Astrocyte (in vitro differentiated cells and primary cell): ENCODE measurements around the gene GMDS.

Experiments used
- EZH2 ChIP-seq: IDR thresholded peaks from 2 replicates; pipeline ENCODE4 v1.6.1; 2012; ENCODE audit warnings: mild to moderate bottlenecking, low read length, inconsistent platforms; ENCODE audit not compliant: insufficient read depth
- TF ChIP-seq, protein P1 (sequence below): IDR thresholded peaks from 2 replicates; pipeline ENCODE4 v1.5.1; 2011; ENCODE audit warnings: low read depth, mild to moderate bottlenecking, inconsistent platforms, low read length, moderate library complexity; ENCODE audit not compliant: insufficient read depth

DNA sequence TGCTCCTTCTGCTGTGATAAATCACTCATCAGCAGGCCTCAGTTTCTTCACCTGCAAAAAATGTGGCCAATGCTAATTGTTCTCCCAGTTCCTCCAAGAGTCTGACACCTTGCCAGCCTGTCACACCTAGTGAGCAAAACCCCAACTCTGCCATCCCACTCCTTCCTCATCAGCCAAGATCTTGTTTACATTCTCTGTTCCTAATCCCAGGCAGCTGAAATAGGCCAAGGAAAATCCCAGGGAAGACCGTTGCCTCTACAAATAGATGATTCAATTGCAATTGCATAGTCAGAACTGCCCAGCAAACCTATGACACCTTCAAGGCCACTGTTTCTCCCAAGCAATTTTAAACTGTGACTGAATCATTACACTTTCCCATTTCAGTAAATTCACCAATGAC is 78.7 kb downstream of the GMDS start:
- TF ChIP-seq, protein P1, sequence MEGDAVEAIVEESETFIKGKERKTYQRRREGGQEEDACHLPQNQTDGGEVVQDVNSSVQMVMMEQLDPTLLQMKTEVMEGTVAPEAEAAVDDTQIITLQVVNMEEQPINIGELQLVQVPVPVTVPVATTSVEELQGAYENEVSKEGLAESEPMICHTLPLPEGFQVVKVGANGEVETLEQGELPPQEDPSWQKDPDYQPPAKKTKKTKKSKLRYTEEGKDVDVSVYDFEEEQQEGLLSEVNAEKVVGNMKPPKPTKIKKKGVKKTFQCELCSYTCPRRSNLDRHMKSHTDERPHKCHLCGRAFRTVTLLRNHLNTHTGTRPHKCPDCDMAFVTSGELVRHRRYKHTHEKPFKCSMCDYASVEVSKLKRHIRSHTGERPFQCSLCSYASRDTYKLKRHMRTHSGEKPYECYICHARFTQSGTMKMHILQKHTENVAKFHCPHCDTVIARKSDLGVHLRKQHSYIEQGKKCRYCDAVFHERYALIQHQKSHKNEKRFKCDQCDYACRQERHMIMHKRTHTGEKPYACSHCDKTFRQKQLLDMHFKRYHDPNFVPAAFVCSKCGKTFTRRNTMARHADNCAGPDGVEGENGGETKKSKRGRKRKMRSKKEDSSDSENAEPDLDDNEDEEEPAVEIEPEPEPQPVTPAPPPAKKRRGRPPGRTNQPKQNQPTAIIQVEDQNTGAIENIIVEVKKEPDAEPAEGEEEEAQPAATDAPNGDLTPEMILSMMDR, result no peak
- TF ChIP-seq EZH2, result no peak
